PC-3 (cell line): ENCODE results near the gene ADAMTS16. TPM values are rescaled to one million over a fixed set of nuclear protein-coding genes. Genes with fewer than 3 reads are reported as not detected.

Experiments
- ATAC-seq: fragments of 200-7000 bp; cut with Tn5 transposase; 2 replicates; pipeline ENCODE4 v1.9.1; 2020; ENCODE audit warnings: mild to moderate bottlenecking, moderate library complexity
- BruUV-seq: library from RNA; stranded (reverse); fragments of 400-500 nt; replicated peaks from 2 replicates; lab custom pipeline; 2021; lab: Mats Ljungman, UMichigan
- CTCF ChIA-PET: fragments of 300-600 bp; sonication (Branson Sonifier 250); formaldehyde crosslinking; loops from one replicate; lab custom pipeline; 2022; ENCODE audit warnings: antibody characterized with exemption; lab: Charles Lee
- POLR2A ChIA-PET: fragments of 300-600 bp; sonication (Branson Sonifier 250); formaldehyde crosslinking; loops from one replicate; lab custom pipeline; 2022; ENCODE audit warnings: antibody characterized with exemption; ENCODE audit not compliant: unreplicated experiment; lab: Charles Lee
- DNase-seq: peaks from one replicate; pipeline ENCODE4 v3.0.0-alpha.2; 2015
- H2AFZ ChIP-seq: fragments of 300-600 bp; sonication (generic); 2 replicates; pipeline ENCODE4 v1.6.0; 2016; ENCODE audit warnings: antibody characterized with exemption, low read length
- H3F3A ChIP-seq: fragments of 300-600 bp; sonication (generic); one replicate; pipeline ENCODE4 v1.6.0; 2017; ENCODE audit warnings: antibody characterized with exemption, low read length, control low read depth, mild to moderate bottlenecking; ENCODE audit not compliant: unreplicated experiment
- H3K27ac ChIP-seq: fragments of 300-600 bp; sonication (generic); 2 replicates; pipeline ENCODE4 v1.5.1; 2016; ENCODE audit warnings: mild to moderate bottlenecking, low read length
- H3K27me3 ChIP-seq: fragments of 300-600 bp; sonication (generic); 2 replicates; pipeline ENCODE4 v1.6.1; 2016; ENCODE audit warnings: low read length, mixed read lengths
- H3K36me3 ChIP-seq: fragments of 300-600 bp; sonication (generic); 2 replicates; pipeline ENCODE4 v1.6.1; 2016; ENCODE audit warnings: low read depth, mixed run types, low read length, mixed read lengths
- H3K4me1 ChIP-seq: fragments of 300-600 bp; sonication (generic); 2 replicates; pipeline ENCODE4 v1.5.1; 2016; ENCODE audit warnings: low read length; ENCODE audit not compliant: insufficient read depth
- H3K4me2 ChIP-seq: fragments of 300-600 bp; sonication (generic); 2 replicates; pipeline ENCODE4 v1.6.0; 2016; ENCODE audit warnings: low read length
- H3K4me3 ChIP-seq: fragments of 300-600 bp; sonication (generic); 2 replicates; pipeline ENCODE4 v1.5.1; 2016; ENCODE audit warnings: mild to moderate bottlenecking, low read length, mixed read lengths
- H3K79me2 ChIP-seq: fragments of 300-600 bp; sonication (generic); 2 replicates; pipeline ENCODE4 v1.6.1; 2017; ENCODE audit warnings: low read length, mixed read lengths
- H3K9ac ChIP-seq: fragments of 300-600 bp; sonication (generic); 2 replicates; pipeline ENCODE4 v1.6.0; 2016; ENCODE audit warnings: mild to moderate bottlenecking, low read length
- H3K9me2 ChIP-seq: fragments of 300-600 bp; sonication (generic); replicated peaks from 2 replicates; pipeline ENCODE4 v1.6.1; 2016; ENCODE audit warnings: mixed run types, low read length, mixed read lengths
- H3K9me3 ChIP-seq: fragments of 300-600 bp; sonication (generic); 2 replicates; pipeline ENCODE4 v1.6.1; 2016; ENCODE audit warnings: low read length, mixed read lengths
- H4K20me1 ChIP-seq: fragments of 300-600 bp; sonication (generic); 2 replicates; pipeline ENCODE4 v1.6.1; 2016; ENCODE audit warnings: low read length, mixed read lengths
- CTCF ChIP-seq: fragments of 300-600 bp; sonication (generic); conservative IDR thresholded peaks from 2 replicates; pipeline ENCODE4 v1.5.1; 2017; ENCODE audit warnings: antibody characterized with exemption, low read depth, mild to moderate bottlenecking, low read length
- EZH2 ChIP-seq: fragments of 300-600 bp; sonication (generic); IDR thresholded peaks from one replicate; pipeline ENCODE4 v1.6.1; 2017; ENCODE audit warnings: antibody characterized with exemption, mild to moderate bottlenecking, low read length; ENCODE audit not compliant: unreplicated experiment
- EZH2phosphoT487 ChIP-seq: fragments of 300-600 bp; sonication (generic); IDR thresholded peaks from 2 replicates; pipeline ENCODE4 v1.6.1; 2018; ENCODE audit warnings: mild to moderate bottlenecking, antibody characterized with exemption, low read length, borderline replicate concordance
- intact Hi-C: fragments of 100-400 bp; cut with micrococcal nuclease; formaldehyde crosslinking; loops from 2 replicates; pipeline ENCODE4 v1.9.0; 2023
- total RNA-seq: library from RNA; depleted of rRNA; stranded (reverse); fragments of >200 nt; gene quantifications from 2 replicates; pipeline ENCODE4 v1.2.3, GENCODE V29; 2014

ADAMTS16 gene
- total RNA-seq, 1 experiment from 2014 or later, result 1.7 TPM

- BruUV-seq, result no TSS peak
- Histone ChIP-seq H3K4me2 (no peak overlapping the region), H3K9ac (no peak overlapping the region), H2AFZ (no peak overlapping the region), H3K4me1 (no peaks in the 10 kb centered on the region), H3F3A (no peaks in the 10 kb centered on the region), H3K27ac (no peak overlapping the region), H3K27me3 (no peaks in the 10 kb centered on the region), H3K9me2 (no peaks in the 10 kb centered on the region), H4K20me1 (no peaks in the 10 kb centered on the region), H3K4me3 (no peak overlapping the region), H3K36me3 (no peaks in the 10 kb centered on the region), H3K9me3 (no peaks in the 10 kb centered on the region), H3K79me2 (no peaks in the 10 kb centered on the region)
- ChIA-PET POLR2A (no interaction called here), CTCF (no interaction called here)
- DNase-seq (no peak), ATAC-seq (no peak)
- no peak for TF ChIP-seq EZH2phosphoT487
- no peak for TF ChIP-seq CTCF
- no peak for TF ChIP-seq EZH2
- intact Hi-C loops, result no loop called here
These were observed 178.5 kb downstream of the ADAMTS16 start for GRCh38 chr5:5318426-5319190.

GRCh38 chr5:5320062-5320805 lies 180.1 kb downstream of the ADAMTS16 start:
- Histone ChIP-seq H3K4me3 (no peak overlapping the region), H3K27ac (no peak overlapping the region), H3K36me3 (no peaks in the 10 kb centered on the region), H3K9me2 (no peaks in the 10 kb centered on the region), H3K27me3 (no peaks in the 10 kb centered on the region), H3K9ac (no peak overlapping the region), H3K4me2 (no peak overlapping the region), H3F3A (no peaks in the 10 kb centered on the region), H3K79me2 (no peaks in the 10 kb centered on the region), H2AFZ (no peak overlapping the region), H3K4me1 (no peaks in the 10 kb centered on the region), H3K9me3 (no peaks in the 10 kb centered on the region), H4K20me1 (no peaks in the 10 kb centered on the region)
- ATAC-seq, result no peak
- TF ChIP-seq EZH2phosphoT487, result no peak
- TF ChIP-seq CTCF, result no peak
- TF ChIP-seq EZH2, result no peak
- CTCF ChIA-PET, result no interaction called here
- BruUV-seq, result no TSS peak
- POLR2A ChIA-PET, result no interaction called here
- DNase-seq, result no peak
- intact Hi-C loops, result no loop called here

- no peak overlapping the region for H2AFZ ChIP-seq
- intact Hi-C loops, result no loop called here
- H4K20me1 ChIP-seq, result no peaks in the 10 kb centered on the region
- ChIA-PET POLR2A (no interaction called here), CTCF (no interaction called here)
- H3K4me1 ChIP-seq, result no peaks in the 10 kb centered on the region
- H3K9me3 ChIP-seq, result no peaks in the 10 kb centered on the region
- H3K79me2 ChIP-seq, result no peaks in the 10 kb centered on the region
- no peaks in the 10 kb centered on the region for H3K9me2 ChIP-seq
- DNase-seq, result no peak
- no peaks in the 10 kb centered on the region for H3F3A ChIP-seq
- TF ChIP-seq EZH2phosphoT487 (no peak), EZH2 (no peak)
- no peak for ATAC-seq
- H3K9ac ChIP-seq, result no peak overlapping the region
- BruUV-seq, result no TSS peak
- H3K27ac ChIP-seq, result no peak overlapping the region
- H3K36me3 ChIP-seq, result no peaks in the 10 kb centered on the region
- H3K4me3 ChIP-seq, result no peak overlapping the region
- H3K4me2 ChIP-seq, result no peak overlapping the region
- no peaks in the 10 kb centered on the region for H3K27me3 ChIP-seq
These were observed 181.0 kb downstream of the ADAMTS16 start for GRCh38 chr5:5321137-5321536.
